ENCODE data around the gene KCTD3.

The KCTD3 gene

DNA sequence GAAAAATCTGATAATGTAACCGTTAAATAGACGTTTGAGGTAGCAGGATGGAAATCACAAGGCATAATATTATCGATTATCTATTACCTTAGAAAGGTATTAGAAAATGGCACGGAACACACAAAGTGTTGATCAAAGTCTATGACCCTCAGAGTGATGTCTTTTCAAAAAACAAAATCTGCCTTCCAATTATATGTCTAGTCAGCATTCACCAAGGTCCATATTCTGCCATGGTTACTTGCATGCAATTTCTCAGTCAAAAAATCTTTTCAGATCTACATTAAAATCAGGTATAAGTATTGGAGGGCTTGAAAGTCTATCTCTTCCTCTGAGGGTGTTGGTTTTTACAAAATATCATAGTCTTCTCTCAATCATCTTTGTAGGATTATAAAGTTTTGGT lies 81.9 kb downstream of the KCTD3 start:
- Histone ChIP-seq H3F3A (ENCODE audit: insufficient read depth, low read length) (no peaks in the 10 kb centered on the region), H3K9me3 (replicated peaks; ENCODE audit: insufficient read depth, low read length) (no peaks in the 10 kb centered on the region), H3K9me2 (replicated peaks; ENCODE audit: insufficient read depth, low read length) (no peaks in the 10 kb centered on the region), H4K20me1 (ENCODE audit: insufficient read depth, low read length) (no peaks in the 10 kb centered on the region), H3K4me3 (ENCODE audit: low read length) (no peak overlapping the region), H3K27me3 (replicated peaks; ENCODE audit: insufficient read depth, low read length) (no peaks in the 10 kb centered on the region), H3K27ac (ENCODE audit: low read length) (no peak overlapping the region), H2AFZ (ENCODE audit: low read length) (no peak overlapping the region), H3K79me2 (ENCODE audit: low read length) (no peaks in the 10 kb centered on the region), H3K9ac (ENCODE audit: low read length) (no peak overlapping the region), H3K4me1 (ENCODE audit: low read length) (no peaks in the 10 kb centered on the region), H3K4me2 (ENCODE audit: low read depth, low read length) (no peak overlapping the region), H3K36me3 (replicated peaks; ENCODE audit: insufficient read depth, low read length) (no peaks in the 10 kb centered on the region)
- TF ChIP-seq EZH2 (optimal IDR thresholded peaks at IDR 0.05; ENCODE audit: low read depth, low read length) (no peak), EZH2phosphoT487 (IDR thresholded peaks at IDR 0.05; ENCODE audit: low read length) (no peak)
- TF ChIP-seq, protein P1, sequence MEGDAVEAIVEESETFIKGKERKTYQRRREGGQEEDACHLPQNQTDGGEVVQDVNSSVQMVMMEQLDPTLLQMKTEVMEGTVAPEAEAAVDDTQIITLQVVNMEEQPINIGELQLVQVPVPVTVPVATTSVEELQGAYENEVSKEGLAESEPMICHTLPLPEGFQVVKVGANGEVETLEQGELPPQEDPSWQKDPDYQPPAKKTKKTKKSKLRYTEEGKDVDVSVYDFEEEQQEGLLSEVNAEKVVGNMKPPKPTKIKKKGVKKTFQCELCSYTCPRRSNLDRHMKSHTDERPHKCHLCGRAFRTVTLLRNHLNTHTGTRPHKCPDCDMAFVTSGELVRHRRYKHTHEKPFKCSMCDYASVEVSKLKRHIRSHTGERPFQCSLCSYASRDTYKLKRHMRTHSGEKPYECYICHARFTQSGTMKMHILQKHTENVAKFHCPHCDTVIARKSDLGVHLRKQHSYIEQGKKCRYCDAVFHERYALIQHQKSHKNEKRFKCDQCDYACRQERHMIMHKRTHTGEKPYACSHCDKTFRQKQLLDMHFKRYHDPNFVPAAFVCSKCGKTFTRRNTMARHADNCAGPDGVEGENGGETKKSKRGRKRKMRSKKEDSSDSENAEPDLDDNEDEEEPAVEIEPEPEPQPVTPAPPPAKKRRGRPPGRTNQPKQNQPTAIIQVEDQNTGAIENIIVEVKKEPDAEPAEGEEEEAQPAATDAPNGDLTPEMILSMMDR (IDR thresholded peaks at IDR 0.05; ENCODE audit: low read length), result no peak
- DNase-seq, result no peak

DNA sequence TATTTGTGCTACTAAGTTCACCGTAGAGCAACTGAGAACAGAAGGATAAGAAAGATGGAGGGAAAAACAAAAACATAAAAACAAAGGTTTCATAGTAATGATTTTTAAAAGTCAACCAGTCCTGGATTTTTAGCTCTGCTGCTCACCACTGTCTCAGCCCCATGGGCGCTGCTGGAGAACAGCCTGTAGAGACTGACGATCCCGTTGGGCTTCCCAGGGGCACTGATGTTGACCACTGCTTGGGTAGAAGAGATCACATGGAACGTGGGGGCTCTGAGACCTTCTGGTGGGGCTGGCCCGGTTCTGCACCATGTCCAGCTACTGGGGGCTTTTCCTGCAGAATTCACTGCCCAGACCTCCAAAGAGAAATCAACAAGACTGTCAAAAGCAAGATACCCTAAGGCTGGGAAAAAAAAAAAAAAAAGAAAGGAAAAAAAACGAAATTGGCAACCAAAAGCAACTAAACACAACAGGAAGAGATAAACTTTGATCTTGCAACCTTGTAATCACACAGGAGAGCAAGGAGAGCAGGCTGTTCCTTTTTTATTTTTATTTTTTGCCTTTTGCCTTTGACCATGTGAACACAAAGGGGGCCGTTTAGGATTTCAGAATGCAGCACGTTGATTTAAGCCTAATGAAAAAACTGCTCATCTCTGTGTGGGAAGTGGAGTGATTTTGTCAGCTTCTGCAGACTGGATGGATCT lies 83.5 kb downstream of the KCTD3 start:
- no peaks in the 10 kb centered on the region for H3K4me1 ChIP-seq (ENCODE audit: low read length)
- H3K9me2 ChIP-seq (replicated peaks; ENCODE audit: insufficient read depth, low read length), result no peaks in the 10 kb centered on the region
- H3F3A ChIP-seq (ENCODE audit: insufficient read depth, low read length), result no peaks in the 10 kb centered on the region
- no peak for TF ChIP-seq EZH2 (optimal IDR thresholded peaks at IDR 0.05; ENCODE audit: low read depth, low read length)
- TF ChIP-seq EZH2phosphoT487 (IDR thresholded peaks at IDR 0.05; ENCODE audit: low read length), result no peak
- TF ChIP-seq, protein P1 (IDR thresholded peaks at IDR 0.05; ENCODE audit: low read length), result no peak
- H3K4me3 ChIP-seq (ENCODE audit: low read length), result no peak overlapping the region
- H3K27ac ChIP-seq (ENCODE audit: low read length), result no peak overlapping the region
- H3K4me2 ChIP-seq (ENCODE audit: low read depth, low read length), result no peak overlapping the region
- H3K27me3 ChIP-seq (replicated peaks; ENCODE audit: insufficient read depth, low read length), result no peaks in the 10 kb centered on the region
- no peak for DNase-seq
- H4K20me1 ChIP-seq (ENCODE audit: insufficient read depth, low read length), result no peaks in the 10 kb centered on the region
- no peaks in the 10 kb centered on the region for H3K79me2 ChIP-seq (ENCODE audit: low read length)
- no peaks in the 10 kb centered on the region for H3K36me3 ChIP-seq (replicated peaks; ENCODE audit: insufficient read depth, low read length)
- no peak overlapping the region for H2AFZ ChIP-seq (ENCODE audit: low read length)
- H3K9ac ChIP-seq (ENCODE audit: low read length), result no peak overlapping the region
- H3K9me3 ChIP-seq (replicated peaks; ENCODE audit: insufficient read depth, low read length), result no peaks in the 10 kb centered on the region

DNA sequence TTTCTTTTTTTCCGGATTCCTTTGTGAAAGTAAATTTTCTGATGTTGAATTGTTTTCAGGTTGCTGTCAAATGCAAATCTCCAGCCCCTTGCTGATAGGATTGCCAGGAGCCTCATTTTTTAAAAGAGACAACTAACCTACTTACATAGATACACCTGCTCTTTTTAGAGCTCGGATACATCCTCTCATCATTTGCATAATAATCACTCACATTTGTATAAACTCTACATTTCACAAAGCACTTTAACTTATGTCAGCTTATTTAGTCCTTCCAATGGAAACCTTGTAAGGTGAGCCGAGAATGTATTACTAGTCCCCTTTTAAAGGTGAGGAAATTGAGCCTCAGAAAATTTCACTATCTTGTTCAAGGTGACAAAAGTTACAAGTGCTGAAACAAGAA lies 84.8 kb downstream of the KCTD3 start:
- no peak for DNase-seq
- TF ChIP-seq, protein P1 (IDR thresholded peaks at IDR 0.05; ENCODE audit: low read length), result no peak
- TF ChIP-seq EZH2phosphoT487 (IDR thresholded peaks at IDR 0.05; ENCODE audit: low read length), result no peak
- no peak for TF ChIP-seq EZH2 (optimal IDR thresholded peaks at IDR 0.05; ENCODE audit: low read depth, low read length)
- Histone ChIP-seq H3K9me3 (replicated peaks; ENCODE audit: insufficient read depth, low read length) (no peaks in the 10 kb centered on the region), H4K20me1 (ENCODE audit: insufficient read depth, low read length) (no peaks in the 10 kb centered on the region), H3K9me2 (replicated peaks; ENCODE audit: insufficient read depth, low read length) (no peaks in the 10 kb centered on the region), H3K4me2 (ENCODE audit: low read depth, low read length) (no peak overlapping the region), H2AFZ (ENCODE audit: low read length) (no peak overlapping the region), H3K4me1 (ENCODE audit: low read length) (no peaks in the 10 kb centered on the region), H3K27ac (ENCODE audit: low read length) (no peak overlapping the region), H3K79me2 (ENCODE audit: low read length) (no peaks in the 10 kb centered on the region), H3F3A (ENCODE audit: insufficient read depth, low read length) (no peaks in the 10 kb centered on the region), H3K27me3 (replicated peaks; ENCODE audit: insufficient read depth, low read length) (no peaks in the 10 kb centered on the region), H3K9ac (ENCODE audit: low read length) (no peak overlapping the region), H3K36me3 (replicated peaks; ENCODE audit: insufficient read depth, low read length) (no peaks in the 10 kb centered on the region), H3K4me3 (ENCODE audit: low read length) (no peak overlapping the region)

Data from MM.1S (cell line).